Trophoblast cell (in vitro differentiated cells and primary cell): ENCODE data around the gene C12orf57.

Experiments used
- DNase-seq, 2 donors: peaks; one replicate each; pipeline ENCODE4 v3.0.0-alpha.2; 2016
- H2AFZ ChIP-seq: 2 replicates; pipeline ENCODE4 v1.6.1; 2013; ENCODE audit warnings: low read length, moderate library complexity, mild to moderate bottlenecking; ENCODE audit not compliant: insufficient read depth, poor library complexity
- H2AK5ac ChIP-seq: 2 replicates; pipeline ENCODE4 v1.6.1; 2013; ENCODE audit warnings: mild to moderate bottlenecking, low read length
- H2BK120ac ChIP-seq: 2 replicates; pipeline ENCODE4 v1.6.1; 2013; ENCODE audit warnings: low read length, mild to moderate bottlenecking, moderate library complexity; ENCODE audit not compliant: insufficient read depth, poor library complexity
- H2BK12ac ChIP-seq: 2 replicates; pipeline ENCODE4 v1.6.1; 2013; ENCODE audit warnings: mild to moderate bottlenecking, low read length, moderate library complexity
- H2BK5ac ChIP-seq: 2 replicates; pipeline ENCODE4 v1.6.1; 2013; ENCODE audit warnings: low read length, low read depth, moderate library complexity, mild to moderate bottlenecking; ENCODE audit not compliant: poor library complexity
- H3K14ac ChIP-seq: 2 replicates; pipeline ENCODE4 v1.6.1; 2013; ENCODE audit warnings: mild to moderate bottlenecking, low read length
- H3K18ac ChIP-seq: 2 replicates; pipeline ENCODE4 v1.6.1; 2013; ENCODE audit warnings: mild to moderate bottlenecking, low read length
- H3K23ac ChIP-seq: 2 replicates; pipeline ENCODE4 v1.6.1; 2013; ENCODE audit warnings: low read length
- H3K27ac ChIP-seq: 2 replicates; pipeline ENCODE4 v1.5.1; 2013; ENCODE audit warnings: low read depth, mild to moderate bottlenecking, inconsistent platforms, low read length, moderate library complexity
- H3K27me3 ChIP-seq: 2 replicates; pipeline ENCODE4 v1.6.1; 2013; ENCODE audit warnings: inconsistent platforms, mild to moderate bottlenecking, low read length, moderate library complexity; ENCODE audit not compliant: insufficient read depth
- H3K36me3 ChIP-seq, 2 experiments: 1 replicate in 1 of 2; 2 replicates in 1 of 2; pipeline ENCODE4 v1.6.1; 2013; ENCODE audit warnings: low read length in 2 of 2, mild to moderate bottlenecking in 2 of 2, moderate library complexity in 1 of 2; ENCODE audit not compliant: insufficient read depth in 2 of 2, control insufficient read depth in 1 of 2
- H3K4ac ChIP-seq: 2 replicates; pipeline ENCODE4 v1.6.1; 2013; ENCODE audit warnings: low read depth, mild to moderate bottlenecking, low read length, moderate library complexity
- H3K4me1 ChIP-seq, 2 experiments: 1 replicate in 1 of 2; 2 replicates in 1 of 2; pipeline ENCODE4 v1.6.1; 2013; ENCODE audit warnings: low read length in 2 of 2, mild to moderate bottlenecking in 2 of 2, moderate library complexity in 1 of 2; ENCODE audit not compliant: insufficient read depth in 2 of 2, control insufficient read depth in 1 of 2
- H3K4me2 ChIP-seq: 2 replicates; pipeline ENCODE4 v1.6.1; 2013; ENCODE audit warnings: inconsistent platforms, mild to moderate bottlenecking, low read length, moderate library complexity
- H3K4me3 ChIP-seq: 2 replicates; pipeline ENCODE4 v1.5.1; 2013; ENCODE audit warnings: mild to moderate bottlenecking, low read depth, low read length, inconsistent platforms
- H3K79me1 ChIP-seq: one replicate; pipeline ENCODE4 v1.6.1; 2013; ENCODE audit warnings: low read length
- H3K79me2 ChIP-seq: 2 replicates; pipeline ENCODE4 v1.6.1; 2013; ENCODE audit warnings: low read length, mild to moderate bottlenecking; ENCODE audit not compliant: control insufficient read depth, insufficient read depth, poor library complexity
- H3K9ac ChIP-seq: 2 replicates; pipeline ENCODE4 v1.6.1; 2013; ENCODE audit warnings: mild to moderate bottlenecking, low read length
- H3K9me3 ChIP-seq: 2 replicates; pipeline ENCODE4 v1.6.1; 2013; ENCODE audit warnings: low read depth, mild to moderate bottlenecking, control low read depth, inconsistent platforms, low read length; ENCODE audit not compliant: insufficient read depth
- H4K12ac ChIP-seq: 2 replicates; pipeline ENCODE4 v1.6.1; 2013; ENCODE audit warnings: low read depth, mild to moderate bottlenecking, low read length, moderate library complexity
- H4K8ac ChIP-seq: 2 replicates; pipeline ENCODE4 v1.6.1; 2013; ENCODE audit warnings: low read depth, mild to moderate bottlenecking, low read length, moderate library complexity
- H4K91ac ChIP-seq: one replicate; pipeline ENCODE4 v1.6.1; 2013; ENCODE audit warnings: low read depth, mild to moderate bottlenecking, low read length, moderate library complexity
- WGBS: extraction: QIAGEN DNeasy Blood & Tissue Kit; methylation state at CpG from one replicate; pipeline ENCODE4 v1.1.7; 2013; ENCODE audit warnings: missing lambda C conversion rate; ENCODE audit not compliant: insufficient read length, insufficient coverage; ENCODE audit errors: extremely low coverage; 5-methylcytosine and 5-hydroxymethylcytosine counted together

C12orf57 gene

GRCh38 chr12:6961695-6962284 lies 18.0 kb downstream of the C12orf57 start:
- H4K8ac ChIP-seq = peak overlapping the region; percentile 87
- H3K79me2 ChIP-seq = peaks cover 19% of the 10 kb centered on the region
- peak overlapping the region; percentile 58 for H2BK120ac ChIP-seq
- peaks cover 10 to 22% of the 10 kb centered on the region in 2 experiments for H3K4me1 ChIP-seq
- peak overlapping the region; percentile 21 for H2AK5ac ChIP-seq
- peak overlapping the region; percentile 80 for H3K27ac ChIP-seq
- peak overlapping the region; percentile 37 for H3K18ac ChIP-seq
- H3K4ac ChIP-seq = no peak overlapping the region
- no CpG with 5 or more reads among the region's 16 CpGs for WGBS
- peak overlapping the region; percentile 73 for H3K4me2 ChIP-seq
- no peak overlapping the region for H3K9ac ChIP-seq
- peak overlapping the region; percentile 88 for H3K14ac ChIP-seq
- H3K36me3 ChIP-seq = peaks cover 22 to 27% of the 10 kb centered on the region in 2 experiments
- peaks cover 2% of the 10 kb centered on the region for H3K9me3 ChIP-seq
- H3K79me1 ChIP-seq = peaks cover 26% of the 10 kb centered on the region
- H2BK5ac ChIP-seq = peak overlapping the region; percentile 5
- peak overlapping the region; percentile 99 for H4K91ac ChIP-seq
- no peak overlapping the region for H3K4me3 ChIP-seq
- peak; percentile 69 to 70 for DNase-seq
- H2BK12ac ChIP-seq = peak overlapping the region; percentile 0
- no peak overlapping the region for H3K23ac ChIP-seq
- H4K12ac ChIP-seq = peak overlapping the region; percentile 88
- peak overlapping the region; percentile 31 for H2AFZ ChIP-seq
- no peaks in the 10 kb centered on the region for H3K27me3 ChIP-seq

- Histone ChIP-seq H2BK5ac (peak overlapping the region; percentile 66), H3K27ac (peak overlapping the region; percentile 80), H3K79me2 (peaks cover 19% of the 10 kb centered on the region), H3K79me1 (peaks cover 26% of the 10 kb centered on the region), H2AK5ac (peak overlapping the region; percentile 90), H2BK12ac (peak overlapping the region; percentile 67), H3K9ac (peak overlapping the region; percentile 42), H3K23ac (no peak overlapping the region), H4K8ac (peak overlapping the region; percentile 87), H2BK120ac (peak overlapping the region; percentile 92), H3K4me1 (peaks cover 10 to 22% of the 10 kb centered on the region in 2 experiments), H2AFZ (peak overlapping the region; percentile 65), H3K18ac (peak overlapping the region; percentile 87), H4K12ac (peak overlapping the region; percentile 88), H4K91ac (peak overlapping the region; percentile 99), H3K27me3 (no peaks in the 10 kb centered on the region), H3K9me3 (peaks cover 2% of the 10 kb centered on the region), H3K14ac (peak overlapping the region; percentile 88), H3K4me3 (peak overlapping the region; percentile 92), H3K4me2 (peak overlapping the region; percentile 73), H3K4ac (peak overlapping the region; percentile 97), H3K36me3 (peaks cover 29 to 32% of the 10 kb centered on the region in 2 experiments)
- peak; percentile 90 to 94 for DNase-seq
- no CpG with 5 or more reads among the region's 25 CpGs for WGBS
Observed at GRCh38 chr12:6962285-6963015, 18.6 kb downstream of the C12orf57 start.

- Histone ChIP-seq H4K8ac (peak overlapping the region; percentile 87), H3K9ac (peak overlapping the region; percentile 99), H2AFZ (peak overlapping the region; percentile 65), H3K36me3 (peaks cover 32 to 39% of the 10 kb centered on the region in 2 experiments), H3K79me2 (peaks cover 19% of the 10 kb centered on the region), H3K4me2 (peak overlapping the region; percentile 73), H4K91ac (peak overlapping the region; percentile 99), H2AK5ac (peak overlapping the region; percentile 78), H3K4me1 (peaks cover 10 to 22% of the 10 kb centered on the region in 2 experiments), H2BK12ac (no peak overlapping the region), H3K4ac (peak overlapping the region; percentile 97), H2BK5ac (peak overlapping the region; percentile 66), H3K18ac (peak overlapping the region; percentile 87), H3K23ac (no peak overlapping the region), H4K12ac (peak overlapping the region; percentile 88), H3K27ac (peak overlapping the region; percentile 81), H2BK120ac (peak overlapping the region; percentile 92), H3K14ac (peak overlapping the region; percentile 88), H3K79me1 (peaks cover 26% of the 10 kb centered on the region), H3K9me3 (peaks cover 5% of the 10 kb centered on the region), H3K4me3 (peak overlapping the region; percentile 92), H3K27me3 (no peaks in the 10 kb centered on the region)
- no CpG with 5 or more reads among the region's 32 CpGs for WGBS
- peak; percentile 87 to 88 for DNase-seq
Observed at GRCh38 chr12:6963016-6963731, 19.4 kb downstream of the C12orf57 start.

- peak overlapping the region; percentile 47 for H3K27ac ChIP-seq
- H3K4me1 ChIP-seq = peaks cover 10 to 24% of the 10 kb centered on the region in 2 experiments
- H3K14ac ChIP-seq = peak overlapping the region; percentile 70
- peak overlapping the region; percentile 4 for H2BK120ac ChIP-seq
- no peaks in the 10 kb centered on the region for H3K27me3 ChIP-seq
- H3K9ac ChIP-seq = peak overlapping the region; percentile 25
- no CpG with 5 or more reads among the region's 17 CpGs for WGBS
- peak overlapping the region; percentile 99 for H4K91ac ChIP-seq
- H3K4me3 ChIP-seq = peak overlapping the region; percentile 92
- H3K79me2 ChIP-seq = peaks cover 19% of the 10 kb centered on the region
- H4K12ac ChIP-seq = peak overlapping the region; percentile 54
- DNase-seq = peak in 1 of 2 donors; percentile 15
- H3K4ac ChIP-seq = peak overlapping the region; percentile 76
- H2AFZ ChIP-seq = no peak overlapping the region
- peak overlapping the region; percentile 39 for H2BK5ac ChIP-seq
- H3K36me3 ChIP-seq = peaks cover 37 to 46% of the 10 kb centered on the region in 2 experiments
- H2BK12ac ChIP-seq = no peak overlapping the region
- peak overlapping the region; percentile 58 for H3K18ac ChIP-seq
- H3K79me1 ChIP-seq = peaks cover 26% of the 10 kb centered on the region
- peaks cover 5% of the 10 kb centered on the region for H3K9me3 ChIP-seq
- no peak overlapping the region for H3K23ac ChIP-seq
- peak overlapping the region; percentile 73 for H4K8ac ChIP-seq
- H2AK5ac ChIP-seq = peak overlapping the region; percentile 77
- peak overlapping the region; percentile 73 for H3K4me2 ChIP-seq
Observed at GRCh38 chr12:6963791-6964413, 20.1 kb downstream of the C12orf57 start.
